ENCODE data around the gene LRRC38.

LRRC38 gene

GRCh38 chr1:13549521-13549920, 35.7 kb upstream of the LRRC38 start:
- H3K4me3 ChIP-seq (ENCODE audit: low read depth, low read length) = no peak overlapping the region
- H3K36me3 ChIP-seq (ENCODE audit: control insufficient read depth in 2 of 2, insufficient read depth in 1 of 2, low read length in 2 of 2) = no peaks in the 10 kb centered on the region
- no peak for TF ChIP-seq ZNF280D (tag by site-specific recombination; IDR thresholded peaks at IDR 0.05)
- no peak for TF ChIP-seq ZNF169 (tag by site-specific recombination; IDR thresholded peaks at IDR 0.05)
- TF ChIP-seq ZNF677 (tag by site-specific recombination; IDR thresholded peaks at IDR 0.05) = no peak
- no peak for TF ChIP-seq ZNF501 (tag by site-specific recombination; IDR thresholded peaks at IDR 0.05)
- TF ChIP-seq ZNF473 (tag by site-specific recombination; IDR thresholded peaks at IDR 0.05) = no peak
- TF ChIP-seq ZNF133 (tag by site-specific recombination; IDR thresholded peaks at IDR 0.05) = no peak
- no peak for TF ChIP-seq ZNF274 (IDR thresholded peaks at IDR 0.05; ENCODE audit: low read length)
- TF ChIP-seq ZNF274 (tag by site-specific recombination; IDR thresholded peaks at IDR 0.05; ENCODE audit: borderline replicate concordance) = no peak
- TF ChIP-seq ELK4 (IDR thresholded peaks at IDR 0.05; ENCODE audit: borderline replicate concordance, low read depth, low read length) = no peak
- no peak for TF ChIP-seq ZBTB6 (tag by site-specific recombination; IDR thresholded peaks at IDR 0.05)
- no peak for TF ChIP-seq ZSCAN23 (tag by site-specific recombination; IDR thresholded peaks at IDR 0.05)
- TF ChIP-seq SP2 (tag by site-specific recombination; IDR thresholded peaks at IDR 0.05) = no peak
- TF ChIP-seq ZNF184 (tag by site-specific recombination; IDR thresholded peaks at IDR 0.05) = no peak
- TF ChIP-seq ZNF843 (tag by site-specific recombination; IDR thresholded peaks at IDR 0.05) = no peak
- TF ChIP-seq ZNF561 (tag by site-specific recombination; IDR thresholded peaks at IDR 0.05; ENCODE audit: borderline replicate concordance) = no peak
- no peak for TF ChIP-seq OSR2 (tag by site-specific recombination; IDR thresholded peaks at IDR 0.05)
- TF ChIP-seq ZNF707 (tag by site-specific recombination; IDR thresholded peaks at IDR 0.05) = no peak
- TF ChIP-seq ZNF791 (tag by site-specific recombination; IDR thresholded peaks at IDR 0.05) = no peak
- no peak for TF ChIP-seq ZNF747 (tag by site-specific recombination; IDR thresholded peaks at IDR 0.05)
- no peak for TF ChIP-seq ZBTB11 (tag by site-specific recombination; conservative IDR thresholded peaks at IDR 0.05; ENCODE audit: low read depth)
- TF ChIP-seq KLF8 (tag by site-specific recombination; IDR thresholded peaks at IDR 0.05) = no peak
- H3K4me1 ChIP-seq (ENCODE audit: control insufficient read depth, insufficient read depth, low read length) = 0 out of 2 replicates have a peak, but pooled peaks cover 2% of the 10 kb centered on the region
- H3K9me3 ChIP-seq (ENCODE audit: control insufficient read depth, insufficient read depth, low read depth, low read length) = no peaks in the 10 kb centered on the region
- H3K27ac ChIP-seq (ENCODE audit: extremely low read depth, low read depth, low read length) = no peak overlapping the region
- CTCF ChIA-PET = interaction anchor here (0.6 kb wide), 1 partner anchor 106 kb away, joined by 3 read pairs; no protein-coding TSS in a partner anchor
- POLR2A ChIA-PET = interaction anchor here (0.6 kb wide), 1 partner anchor 34 kb away, joined by 3 read pairs; the partner anchor contains the start of gene PDPN

Measured in HEK293 (cell line).